Uterus (tissue), 2 donors: ENCODE measurements around the gene CD33.

Experiments used
- CTCF ChIP-seq, 4 experiments: fragments of 200-600 bp in 2 of 4; fragments of 450-650 bp in 2 of 4; sonication (generic) in 2 of 4; IDR thresholded peaks; one replicate each; pipeline ENCODE4 v1.5.1; 2016 to 2019; ENCODE audit warnings: antibody characterized with exemption in 4 of 4, mild to moderate bottlenecking in 2 of 4, moderate library complexity in 1 of 4
- POLR2A ChIP-seq, 2 donors: fragments of 450-650 bp; IDR thresholded peaks; one replicate each; pipeline ENCODE4 v1.6.1; 2016; ENCODE audit warnings: antibody characterized with exemption in 2 of 2, mild to moderate bottlenecking in 1 of 2, moderate library complexity in 1 of 2

GRCh38 chr19:51195616-51196015, 29.3 kb upstream of the CD33 start:
- TF ChIP-seq CTCF (IDR thresholded peaks at IDR 0.05): no peak
- no peak for TF ChIP-seq POLR2A (IDR thresholded peaks at IDR 0.05)
